GM12878 (cell line): ENCODE data around the gene ASB2. TPM values are rescaled to one million over a fixed set of nuclear protein-coding genes. Genes with fewer than 3 reads are reported as not detected.

Source experiments
- ATAC-seq: fragments of 200-7000 bp; cut with Tn5 transposase; 3 replicates; pipeline ENCODE4 v1.9.1; 2020; ENCODE audit warnings: mild to moderate bottlenecking, moderate library complexity
- BruUV-seq: library from RNA; stranded (reverse); fragments of 400-500 nt; replicated peaks from 2 replicates; lab custom pipeline; 2021; lab: Mats Ljungman, UMichigan
- CTCF ChIA-PET: fragments of 300-600 bp; sonication (Branson Sonifier 250); formaldehyde crosslinking; extraction: SDS; loops from one replicate; lab custom pipeline; 2021; ENCODE audit warnings: inconsistent platforms; lab: Yijun Ruan, JAX
- POLR2A ChIA-PET: fragments of 350-600 bp; formaldehyde crosslinking; extraction: SDS; loops from one replicate; lab custom pipeline; 2021; ENCODE audit warnings: inconsistent platforms; lab: Charles Lee
- RAD21 ChIA-PET: fragments of 300-600 bp; sonication (Branson Sonifier 250); formaldehyde crosslinking; loops from one replicate; lab custom pipeline; 2023; ENCODE audit warnings: antibody characterized with exemption; ENCODE audit not compliant: unreplicated experiment; lab: Charles Lee
- SMC1A ChIA-PET: fragments of 300-600 bp; sonication (Branson Sonifier 250); formaldehyde crosslinking; loops from one replicate; lab custom pipeline; 2023; ENCODE audit not compliant: unreplicated experiment, uncharacterized antibody; lab: Charles Lee
- DNase-seq: peaks from one replicate; pipeline ENCODE4 v3.0.0-alpha.2; 2011; ENCODE audit warnings: low read depth, low spot score
- FAIRE-seq: peaks from 3 replicates; lab custom pipeline; 2011; peaks lifted over from hg19 to GRCh38; lab: Jason Lieb, UNC
- H2AFZ ChIP-seq: 2 replicates; pipeline ENCODE4 v1.6.0; 2011; ENCODE audit warnings: low read depth, low read length, control low read depth; ENCODE audit not compliant: control insufficient read depth
- H3K27ac ChIP-seq: 2 replicates; pipeline ENCODE4 v1.5.1; 2011; ENCODE audit warnings: control low read depth; ENCODE audit not compliant: control insufficient read depth, insufficient read depth
- H3K27me3 ChIP-seq, 2 experiments: replicated peaks in 1 of 2; 2 replicates each; pipeline versions ENCODE4 v1.6.0 to v1.6.1; 2011; ENCODE audit warnings: low read length in 1 of 2; ENCODE audit not compliant: control insufficient read depth in 2 of 2, insufficient read depth in 2 of 2
- H3K36me3 ChIP-seq, 2 experiments: 2 replicates each; pipeline ENCODE4 v1.5.1; 2011; ENCODE audit warnings: low read length in 1 of 2; ENCODE audit not compliant: control insufficient read depth in 2 of 2, insufficient read depth in 2 of 2
- H3K4me1 ChIP-seq: 2 replicates; pipeline ENCODE4 v1.6.1; 2011; ENCODE audit warnings: mild to moderate bottlenecking, low read length, moderate library complexity, mixed read lengths; ENCODE audit not compliant: control insufficient read depth, insufficient read depth
- H3K4me2 ChIP-seq: 2 replicates; pipeline ENCODE4 v1.6.0; 2011; ENCODE audit warnings: control low read depth; ENCODE audit not compliant: control insufficient read depth, insufficient read depth
- H3K4me3 ChIP-seq: fragments of 200-600 bp; sonication (generic); 2 replicates; pipeline ENCODE4 v1.5.1; 2016
- H3K79me2 ChIP-seq: 2 replicates; pipeline ENCODE4 v1.6.0; 2011; ENCODE audit warnings: low read length; ENCODE audit not compliant: control insufficient read depth, insufficient read depth
- H3K9ac ChIP-seq: 2 replicates; pipeline ENCODE4 v1.8.0; 2011; ENCODE audit warnings: low read length, control low read depth, mixed read lengths; ENCODE audit not compliant: control insufficient read depth, insufficient read depth
- H3K9me3 ChIP-seq: replicated peaks from 3 replicates; pipeline ENCODE4 v1.5.1; 2011; ENCODE audit warnings: mild to moderate bottlenecking, low read length; ENCODE audit not compliant: control insufficient read depth, insufficient read depth
- H4K20me1 ChIP-seq: 2 replicates; pipeline ENCODE4 v1.6.0; 2011; ENCODE audit not compliant: control insufficient read depth, insufficient read depth
- ASH2L ChIP-seq: fragments of 300-600, 200-600 bp; sonication (generic); IDR thresholded peaks from 2 replicates; pipeline ENCODE4 v1.6.1; 2017; ENCODE audit warnings: low read depth, mild to moderate bottlenecking, borderline replicate concordance
- ATF3 ChIP-seq: IDR thresholded peaks from 2 replicates; pipeline ENCODE4 v1.6.1; 2011; ENCODE audit warnings: low read depth, mild to moderate bottlenecking, low read length, moderate library complexity, borderline replicate concordance; ENCODE audit errors: extremely low read depth
- BCL11A ChIP-seq: IDR thresholded peaks from 2 replicates; pipeline ENCODE4 v1.6.1; 2011; ENCODE audit warnings: low read depth, low read length
- CBFB ChIP-seq: IDR thresholded peaks from 2 replicates; pipeline ENCODE4 v1.6.1; 2016; ENCODE audit warnings: antibody characterized with exemption, low read depth
- CBX5 ChIP-seq: sonication (generic); IDR thresholded peaks from 2 replicates; pipeline ENCODE4 v1.6.1; 2016; ENCODE audit warnings: low read depth, moderate library complexity, mild to moderate bottlenecking, inconsistent platforms
- ETV6 ChIP-seq, 2 experiments: fragments of 450-650 bp in 1 of 2; IDR thresholded peaks in 1 of 2; conservative IDR thresholded peaks in 1 of 2; 2 replicates each; pipeline ENCODE4 v1.6.1; 2014; ENCODE audit warnings: antibody characterized with exemption in 1 of 2, borderline replicate concordance in 1 of 2, low read depth in 1 of 2, mild to moderate bottlenecking in 1 of 2, moderate library complexity in 1 of 2
- GATAD2B ChIP-seq: fragments of 450-650 bp; conservative IDR thresholded peaks from 2 replicates; pipeline ENCODE4 v1.6.1; 2017; ENCODE audit warnings: low read depth, mild to moderate bottlenecking, moderate library complexity
- HDAC6 ChIP-seq: fragments of 200-600 bp; sonication (generic); IDR thresholded peaks from one replicate; pipeline ENCODE4 v1.8.0; 2017; ENCODE audit warnings: antibody characterized with exemption; ENCODE audit not compliant: unreplicated experiment
- MEF2A ChIP-seq: IDR thresholded peaks from 2 replicates; pipeline ENCODE4 v1.6.1; 2011; ENCODE audit warnings: low read depth, mild to moderate bottlenecking, low read length, moderate library complexity; ENCODE audit not compliant: insufficient read depth
- MYC ChIP-seq: IDR thresholded peaks from 2 replicates; pipeline ENCODE4 v1.6.1; 2011; ENCODE audit warnings: mild to moderate bottlenecking, low read length, moderate library complexity, inconsistent platforms; ENCODE audit not compliant: insufficient read depth, insufficient replicate concordance, insufficient read length, severe bottlenecking
- NRF1 ChIP-seq: conservative IDR thresholded peaks from 2 replicates; pipeline ENCODE4 v1.6.1; 2011; ENCODE audit warnings: mild to moderate bottlenecking, low read depth, low read length, improper control_type of control experiment
- RCOR1 ChIP-seq: conservative IDR thresholded peaks from 2 replicates; pipeline ENCODE4 v1.6.1; 2012; ENCODE audit warnings: low read depth, low read length, improper control_type of control experiment
- SIX5 ChIP-seq: IDR thresholded peaks from 2 replicates; pipeline ENCODE4 v1.6.1; 2011; ENCODE audit warnings: mild to moderate bottlenecking, low read depth, low read length, moderate library complexity; ENCODE audit not compliant: severe bottlenecking
- SKIL ChIP-seq: fragments of 450-650 bp; IDR thresholded peaks from 2 replicates; pipeline ENCODE4 v1.6.1; 2017; ENCODE audit warnings: mild to moderate bottlenecking, low read depth, inconsistent platforms; ENCODE audit not compliant: poor library complexity, severe bottlenecking
- STAT1 ChIP-seq: fragments of 450-650 bp; conservative IDR thresholded peaks from 2 replicates; pipeline ENCODE4 v1.6.1; 2014; ENCODE audit warnings: antibody characterized with exemption, mild to moderate bottlenecking
- STAT3 ChIP-seq: IDR thresholded peaks from 2 replicates; pipeline ENCODE4 v1.6.1; 2011; ENCODE audit warnings: low read depth, low read length, improper control_type of control experiment
- ZNF622 ChIP-seq: fragments of 450-650 bp; IDR thresholded peaks from 2 replicates; pipeline ENCODE4 v1.6.1; 2017; ENCODE audit warnings: mild to moderate bottlenecking, inconsistent platforms
- WGBS: methylation state at CpG from one replicate; pipeline ENCODE4 v1.1.6; 2016; ENCODE audit warnings: low lambda C conversion rate; ENCODE audit not compliant: insufficient replicate concordance, insufficient coverage; ENCODE audit errors: missing lambda C conversion rate; 5-methylcytosine and 5-hydroxymethylcytosine counted together
- in situ Hi-C: fragments of 300-500 bp; cut with MboI; formaldehyde crosslinking; loops from 9 replicates; pipeline ENCODE4 v1.14.3; 2018; ENCODE audit warnings: mixed read lengths
- intact Hi-C: fragments of 100-400 bp; cut with micrococcal nuclease; formaldehyde crosslinking; loops from one replicate; pipeline ENCODE4 v1.14.2; 2022; ENCODE audit not compliant: unreplicated experiment
- polyA plus RNA-seq, 11 experiments: library from polyadenylated mRNA; depleted of rRNA in 4 of 11; unstranded in 6 of 11; stranded (reverse) in 5 of 11; fragments of >200 nt; fragmentation: Nextera tagmentation in 4 of 11; fragmentation: Illumina TruSeq in 1 of 11; extraction: Ambion mirVana in 4 of 11; extraction: Trizol in 1 of 11; gene quantifications; 1 replicate in 1 of 11; 2 replicates in 10 of 11; pipeline versions ENCODE4 v1.2.1 to v1.2.3, GENCODE V29; 2011 to 2016; ENCODE audit warnings: inconsistent platforms in 2 of 11, missing spikeins in 2 of 11, low read depth in 1 of 11
- total RNA-seq, 4 experiments: library from RNA; depleted of rRNA in 3 of 4; stranded (reverse); fragments of >200 nt in 3 of 4; fragmentation: Illumina TruSeq in 1 of 4; extraction: Trizol in 1 of 4; gene quantifications; 2 replicates each; pipeline versions ENCODE4 v1.2.1 to v1.2.3, GENCODE V29; 2013 to 2021

Gene ASB2
- total and polyA plus RNA-seq, 10 of the 15 experiments (the other 5 are each of a cell fraction or from before 2014, with no cell fraction given), result 3.0 to 54.8 (median 33.5) TPM

GRCh38 chr14:93974299-93974698 is 2.1 kb downstream of the ASB2 start:
- BruUV-seq, result no TSS peak
- intact Hi-C loops, result no loop called here

More at GRCh38 chr14:93974299-93974698, 2.1 kb downstream of the ASB2 start:
- Histone ChIP-seq H2AFZ (no peak overlapping the region), H3K36me3 (no peaks in the 10 kb centered on the region), H3K4me3 (no peak overlapping the region), H3K79me2 (no peaks in the 10 kb centered on the region), H3K9me3 (no peaks in the 10 kb centered on the region; the same call in 2 of the 3 replicates), H3K27ac (no peak overlapping the region), H3K4me2 (peak overlapping the region; percentile 75), H3K4me1 (peaks cover 92% of the 10 kb centered on the region), H4K20me1 (no peaks in the 10 kb centered on the region), H3K27me3 (no peaks in the 10 kb centered on the region), H3K9ac (no peak overlapping the region)
- SMC1A ChIA-PET, result interaction anchor here (0.6 to 20.2 kb wide), 7 partner anchors 8 to 795 kb away, joined by 3 to 409 read pairs (median 15); partner anchors contain the start of gene CCDC197
- WGBS, result 89% methylated on average over 6 of the region's 6 CpGs
- TF ChIP-seq ZNF622 (no peak), GATAD2B (no peak), NRF1 (no peak), MEF2A (no peak), HDAC6 (no peak), SKIL (no peak), SIX5 (no peak), ASH2L (no peak), BCL11A (no peak), CBFB (no peak), MYC (no peak), ETV6 (conservative IDR thresholded peaks at IDR 0.05 in 1 of 2, IDR thresholded peaks at IDR 0.05 in 1 of 2; ENCODE audit: borderline replicate concordance in 1 of 2, low read depth in 1 of 2) (no peak), ATF3 (no peak), STAT1 (no peak), CBX5 (no peak), STAT3 (no peak), RCOR1 (no peak)
- FAIRE-seq (no peak), DNase-seq (no peak), ATAC-seq (no peak)
- in situ Hi-C loops, result loop anchor here (10.0 to 25.0 kb wide), 3 partner anchors 1212 to 1688 kb away; partner anchors contain the start of gene SYNE3
- POLR2A ChIA-PET, result interaction anchor here (1.0 to 4.4 kb wide), 5 partner anchors 9 to 25 kb away, joined by 3 to 18 read pairs (median 7); no protein-coding TSS in a partner anchor
- CTCF ChIA-PET, result interaction anchor here (2.0 to 20.8 kb wide), 4 partner anchors 13 to 35 kb away, joined by 5 to 399 read pairs (median 208); partner anchors contain the start of gene CCDC197
- RAD21 ChIA-PET, result interaction anchor here (0.8 to 16.9 kb wide), 4 partner anchors 15 to 35 kb away, joined by 8 to 324 read pairs (median 196); partner anchors contain the start of gene CCDC197
